Naive thymus-derived CD4-positive, alpha-beta T cell (primary cell): Measurements from ENCODE around the gene SORCS2. TPM values are rescaled to one million over a fixed set of nuclear protein-coding genes. Genes with fewer than 3 reads are reported as not detected.

Source experiments
- ATAC-seq: fragments of 150-1000 bp; cut with Tn5 transposase; 2 replicates; pipeline ENCODE4 v1.10.0; 2021; ENCODE audit warnings: mild to moderate bottlenecking, moderate library complexity
- CTCF ChIA-PET: fragments of 350-600 bp; sonication (Branson Sonifier 250); formaldehyde crosslinking; loops from one replicate; lab custom pipeline; 2021; ENCODE audit warnings: antibody characterized with exemption; lab: Charles Lee
- POLR2A ChIA-PET: fragments of 350-600 bp; sonication (Branson Sonifier 250); formaldehyde crosslinking; loops from one replicate; lab custom pipeline; 2021; ENCODE audit warnings: antibody characterized with exemption, inconsistent platforms; lab: Charles Lee
- DNase-seq, 9 donors: peaks; one replicate each; pipeline versions ENCODE4 v3.0.0 to v3.0.0-alpha.2; 2020 to 2022; ENCODE audit warnings: mixed read lengths in 1 of 9
- H3K27ac ChIP-seq: one replicate; pipeline ENCODE4 v1.7.0; 2013; ENCODE audit warnings: mild to moderate bottlenecking, low read depth, low read length, moderate library complexity
- H3K27me3 ChIP-seq, 2 donors: one replicate each; pipeline ENCODE4 v1.7.0; 2013; ENCODE audit warnings: low read length in 2 of 2, mild to moderate bottlenecking in 2 of 2, moderate library complexity in 2 of 2; ENCODE audit not compliant: control insufficient read depth in 2 of 2, insufficient read depth in 2 of 2
- H3K36me3 ChIP-seq, 3 experiments: 1 replicate in 2 of 3; 2 replicates in 1 of 3; pipeline ENCODE4 v1.7.0; 2013; ENCODE audit warnings: low read length in 3 of 3, mild to moderate bottlenecking in 3 of 3, moderate library complexity in 1 of 3; ENCODE audit not compliant: insufficient read depth in 3 of 3, control insufficient read depth in 2 of 3
- H3K4me1 ChIP-seq, 2 donors: one replicate each; pipeline ENCODE4 v1.7.0; 2013; ENCODE audit warnings: low read length in 2 of 2, mild to moderate bottlenecking in 2 of 2, moderate library complexity in 1 of 2; ENCODE audit not compliant: control insufficient read depth in 2 of 2, insufficient read depth in 2 of 2
- H3K4me3 ChIP-seq: 2 replicates; pipeline ENCODE4 v1.7.0; 2013; ENCODE audit warnings: mild to moderate bottlenecking, low read length
- H3K9me3 ChIP-seq, 3 experiments: 1 replicate in 2 of 3; 2 replicates in 1 of 3; pipeline ENCODE4 v1.7.0; 2013; ENCODE audit warnings: low read length in 3 of 3; ENCODE audit not compliant: control insufficient read depth in 2 of 3
- H3K27ac Mint-ChIP-seq, 9 donors: one replicate each; pipeline ENCODE4 v1.8.0; 2020 to 2022; ENCODE audit warnings: mixed read lengths in 9 of 9, mild to moderate bottlenecking in 8 of 9, moderate library complexity in 5 of 9, inconsistent platforms in 2 of 9
- H3K27me3 Mint-ChIP-seq, 5 donors: one replicate each; pipeline ENCODE4 v1.8.0; 2021 to 2022; ENCODE audit warnings: mixed read lengths in 5 of 5, mild to moderate bottlenecking in 1 of 5
- H3K36me3 Mint-ChIP-seq, 5 donors: one replicate each; pipeline ENCODE4 v1.8.0; 2020 to 2022; ENCODE audit warnings: mixed read lengths in 5 of 5, mild to moderate bottlenecking in 3 of 5, inconsistent platforms in 1 of 5
- H3K4me1 Mint-ChIP-seq, 7 donors: one replicate each; pipeline ENCODE4 v1.8.0; 2020 to 2022; ENCODE audit warnings: mixed read lengths in 7 of 7, mild to moderate bottlenecking in 3 of 7, inconsistent platforms in 1 of 7
- H3K4me3 Mint-ChIP-seq, 10 donors: one replicate each; pipeline ENCODE4 v1.8.0; 2020 to 2022; ENCODE audit warnings: mild to moderate bottlenecking in 10 of 10, mixed read lengths in 10 of 10, moderate library complexity in 6 of 10, inconsistent platforms in 2 of 10
- H3K9me3 Mint-ChIP-seq, 11 donors: one replicate each; pipeline ENCODE4 v1.8.0; 2020 to 2022; ENCODE audit warnings: mixed read lengths in 11 of 11, mild to moderate bottlenecking in 4 of 11, inconsistent platforms in 1 of 11, moderate library complexity in 1 of 11
- intact Hi-C, 2 donors: fragments of 100-400 bp; cut with micrococcal nuclease; formaldehyde crosslinking; loops; one replicate each; pipeline ENCODE4 v1.15.1; 2023
- polyA plus RNA-seq, 2 donors: library from polyadenylated mRNA; unstranded; fragments of 300-500 nt; fragmentation: Illumina TruSeq; gene quantifications; one replicate each; pipeline ENCODE4 v1.2.3, GENCODE V29; 2021
- total RNA-seq, 6 experiments: library from RNA in 5 of 6; stranded (reverse) in 5 of 6; gene quantifications; 1 replicate in 5 of 6; 2 replicates in 1 of 6; pipeline ENCODE4 v1.2.3 and lab custom pipeline; 2021 to 2026

SORCS2 gene
- total and polyA plus RNA-seq, 7 experiments from 2014 or later = 0.10 TPM; not detected in 6

DNA sequence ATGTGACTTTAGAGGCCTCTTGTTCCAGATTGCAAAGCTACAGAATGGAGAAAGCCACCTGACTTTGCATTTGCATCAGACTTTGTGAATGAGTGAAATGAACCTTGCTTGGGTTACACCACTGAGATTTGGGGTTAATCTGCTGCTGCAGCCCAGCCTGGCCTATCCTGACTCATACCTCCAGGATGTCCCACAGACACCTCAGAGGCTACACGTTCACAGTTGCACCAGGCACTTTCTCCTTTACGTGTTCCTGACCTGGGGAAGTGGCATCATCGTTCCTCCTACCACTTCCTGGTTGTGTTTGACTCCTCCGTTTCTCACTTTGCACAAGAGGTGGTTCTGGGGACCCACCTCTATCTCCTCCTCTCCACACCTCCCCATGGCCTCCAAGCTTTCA is 9.2 kb upstream of the SORCS2 start:
- H3K9me3 Mint-ChIP-seq = peaks cover 5 to 21% (median 12%) of the 10 kb centered on the region in 11 donors
- ATAC-seq = no peak
- CTCF ChIA-PET = no interaction called here
- H3K27ac Mint-ChIP-seq = no peak overlapping the region
- Histone ChIP-seq H3K27me3 (no peaks in the 10 kb centered on the region), H3K36me3 (no peaks in the 10 kb centered on the region), H3K27ac (no peak overlapping the region), H3K9me3 (peaks cover 0 to 9% (median 0%) of the 10 kb centered on the region in 3 experiments), H3K4me1 (no peaks in the 10 kb centered on the region), H3K4me3 (no peak overlapping the region)
- peaks cover 0 to 7% (median 4%) of the 10 kb centered on the region in 5 donors for H3K36me3 Mint-ChIP-seq
- peak in 1 of 9 donors; percentile 26 for DNase-seq
- POLR2A ChIA-PET = no interaction called here
- no peak overlapping the region for H3K4me3 Mint-ChIP-seq
- intact Hi-C loops = no loop called here
- peaks cover 0 to 10% (median 0%) of the 10 kb centered on the region in 7 donors for H3K4me1 Mint-ChIP-seq
- peaks cover 3 to 32% (median 15%) of the 10 kb centered on the region in 5 donors for H3K27me3 Mint-ChIP-seq

DNA sequence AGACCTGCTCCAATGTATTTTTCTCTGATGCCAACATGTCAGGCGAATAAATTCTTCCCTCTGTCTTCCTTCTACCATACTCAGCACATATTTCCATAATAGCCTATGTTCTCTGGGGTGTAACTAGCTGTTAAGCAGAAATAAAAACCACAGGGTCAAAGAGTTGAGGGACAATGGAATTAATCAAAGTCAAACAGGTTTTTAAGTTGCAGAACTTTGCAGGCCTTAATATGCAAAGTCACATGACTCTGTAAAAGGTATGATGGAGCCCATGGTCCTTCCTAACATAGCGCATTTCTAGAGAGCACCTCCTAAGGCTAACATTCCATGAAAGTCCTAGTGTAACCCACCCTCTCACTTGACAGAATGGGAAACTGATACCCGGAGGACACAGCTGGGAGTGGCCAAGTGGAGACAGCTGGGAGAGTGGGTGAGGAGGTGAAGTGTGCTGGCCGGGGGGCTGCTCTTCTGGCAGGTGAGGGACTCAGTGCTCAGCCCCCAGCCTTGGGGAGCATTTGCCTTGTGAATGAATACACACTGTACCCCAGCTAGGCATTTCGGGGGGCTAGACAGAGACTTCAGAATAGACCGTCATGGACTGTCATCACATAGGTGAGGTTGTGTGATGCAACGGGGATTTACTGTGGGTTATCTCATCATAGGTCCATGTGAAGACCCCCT is 8.4 kb upstream of the SORCS2 start:
- Histone ChIP-seq H3K9me3 (peaks cover 0 to 7% (median 0%) of the 10 kb centered on the region in 3 experiments), H3K27me3 (no peaks in the 10 kb centered on the region), H3K27ac (no peak overlapping the region), H3K36me3 (no peaks in the 10 kb centered on the region), H3K4me1 (no peaks in the 10 kb centered on the region), H3K4me3 (no peak overlapping the region)
- ChIA-PET CTCF (no interaction called here), POLR2A (no interaction called here)
- intact Hi-C loops = no loop called here
- no peak for DNase-seq
- Mint-ChIP-seq H3K9me3 (peaks cover 5 to 21% (median 12%) of the 10 kb centered on the region in 11 donors), H3K27me3 (peaks cover 10 to 34% (median 16%) of the 10 kb centered on the region in 5 donors), H3K4me1 (peaks cover 0 to 10% (median 0%) of the 10 kb centered on the region in 7 donors), H3K4me3 (no peak overlapping the region), H3K36me3 (peaks cover 0 to 7% (median 4%) of the 10 kb centered on the region in 5 donors), H3K27ac (no peak overlapping the region)
- ATAC-seq = no peak

DNA sequence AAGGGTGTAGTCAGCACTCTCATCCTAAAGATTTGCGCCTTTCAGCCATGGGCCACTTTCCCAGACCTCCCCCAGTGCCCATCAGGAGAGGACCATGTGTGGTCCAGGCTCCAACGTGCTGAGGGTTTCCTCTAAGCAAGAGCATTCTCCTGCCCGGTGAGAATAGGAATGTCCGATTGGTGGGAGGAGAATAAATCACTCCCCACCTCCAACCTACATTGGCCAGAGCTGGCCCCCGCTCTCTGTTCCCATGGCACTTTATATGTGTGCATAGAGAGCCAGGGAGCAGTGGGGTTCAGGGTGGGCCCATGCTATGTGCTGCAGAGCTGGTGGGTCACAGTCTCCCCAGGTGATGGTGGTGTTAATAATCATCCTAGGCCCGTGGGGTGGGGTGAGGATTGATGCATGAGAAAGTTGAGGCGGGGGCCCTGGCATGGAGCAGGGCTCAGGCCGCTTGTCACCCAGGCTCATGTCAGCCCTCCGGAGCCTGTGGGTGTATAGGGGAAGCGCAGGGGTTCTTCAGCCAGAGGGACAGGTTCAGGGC is 6.8 kb upstream of the SORCS2 start:
- Histone ChIP-seq H3K9me3 (no peaks in the 10 kb centered on the region), H3K27me3 (no peaks in the 10 kb centered on the region), H3K27ac (no peak overlapping the region), H3K4me1 (no peaks in the 10 kb centered on the region), H3K36me3 (no peaks in the 10 kb centered on the region), H3K4me3 (no peak overlapping the region)
- H3K9me3 Mint-ChIP-seq = peaks cover 0 to 10% (median 5%) of the 10 kb centered on the region in 11 donors
- ChIA-PET POLR2A (no interaction called here), CTCF (no interaction called here)
- H3K36me3 Mint-ChIP-seq = no peaks in the 10 kb centered on the region
- peaks cover 23 to 44% (median 26%) of the 10 kb centered on the region in 5 donors for H3K27me3 Mint-ChIP-seq
- H3K4me3 Mint-ChIP-seq = no peak overlapping the region
- ATAC-seq = no peak
- intact Hi-C loops = no loop called here
- no peak for DNase-seq
- peaks cover 0 to 10% (median 0%) of the 10 kb centered on the region in 7 donors for H3K4me1 Mint-ChIP-seq
- H3K27ac Mint-ChIP-seq = no peak overlapping the region

DNA sequence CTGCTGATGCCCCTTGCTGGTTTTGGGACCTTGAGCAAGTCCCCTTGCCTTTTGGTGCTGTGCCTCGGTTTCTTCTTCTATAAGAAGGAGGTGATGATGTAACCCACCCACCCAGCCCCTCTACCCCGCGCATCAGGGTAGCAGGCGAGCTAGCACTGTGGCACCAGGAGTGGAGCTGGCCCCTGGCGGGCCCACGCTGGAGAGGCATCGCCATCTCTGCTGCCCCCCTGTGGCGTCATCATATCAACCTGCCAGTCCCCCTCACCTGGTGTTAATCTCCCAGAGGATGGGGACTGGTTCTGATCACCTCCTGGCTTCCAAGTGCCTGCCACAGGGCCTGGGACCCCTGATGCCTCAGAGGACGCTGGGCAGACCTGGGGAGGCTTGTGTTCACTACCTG is 6.3 kb upstream of the SORCS2 start:
- CTCF ChIA-PET = no interaction called here

DNA sequence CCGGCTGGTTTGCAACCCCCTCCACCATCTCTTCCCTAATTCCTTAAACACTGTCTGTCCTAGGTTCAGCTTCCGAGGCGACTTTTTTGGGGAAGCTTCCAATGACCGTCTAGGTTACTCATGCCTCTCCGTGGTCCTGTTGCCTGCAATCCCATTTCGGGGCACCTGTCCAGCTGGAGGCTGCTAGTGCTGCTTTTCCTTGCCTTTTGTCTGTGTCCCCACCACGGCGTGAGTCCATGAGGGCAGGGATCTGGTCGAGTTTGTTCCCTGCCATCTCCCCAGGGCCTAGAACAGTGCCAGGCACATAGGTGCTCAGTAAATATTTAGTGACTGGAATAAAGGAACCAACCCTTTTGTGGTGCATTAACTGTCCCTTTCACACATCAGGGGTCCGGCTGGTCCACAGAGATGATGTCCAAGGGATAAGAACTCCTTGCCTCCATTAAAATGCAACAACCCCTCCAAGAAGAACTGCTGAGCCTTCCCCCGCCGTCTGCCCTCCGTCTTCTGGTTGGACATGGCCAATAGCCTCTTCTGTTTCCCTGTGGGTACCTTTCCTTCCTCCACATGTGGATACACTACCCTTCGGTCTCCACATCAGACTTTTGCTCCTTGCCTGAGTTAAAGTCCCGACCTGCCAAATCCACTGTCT is 5.7 kb upstream of the SORCS2 start:
- Histone ChIP-seq H3K4me3 (no peak overlapping the region), H3K27ac (no peak overlapping the region), H3K27me3 (no peaks in the 10 kb centered on the region), H3K9me3 (no peaks in the 10 kb centered on the region), H3K4me1 (no peaks in the 10 kb centered on the region), H3K36me3 (no peaks in the 10 kb centered on the region)
- ChIA-PET POLR2A (no interaction called here), CTCF (no interaction called here)
- Mint-ChIP-seq H3K9me3 (peaks cover 0 to 10% (median 5%) of the 10 kb centered on the region in 11 donors), H3K4me1 (peaks cover 0 to 10% (median 0%) of the 10 kb centered on the region in 7 donors), H3K4me3 (no peak overlapping the region), H3K27me3 (peaks cover 28 to 42% (median 31%) of the 10 kb centered on the region in 5 donors), H3K36me3 (no peaks in the 10 kb centered on the region), H3K27ac (no peak overlapping the region)
- DNase-seq = no peak
- no peak for ATAC-seq
- intact Hi-C loops = no loop called here

More for the DNA sequence above, 6.3 kb upstream of the SORCS2 start:
- intact Hi-C loops = no loop called here
- H3K4me1 Mint-ChIP-seq = peaks cover 0 to 10% (median 0%) of the 10 kb centered on the region in 7 donors
- no peak for ATAC-seq
- no peaks in the 10 kb centered on the region for H3K36me3 Mint-ChIP-seq
- no peak for DNase-seq
- POLR2A ChIA-PET = no interaction called here
- no peaks in the 10 kb centered on the region for H3K27me3 ChIP-seq
- H3K36me3 ChIP-seq = no peaks in the 10 kb centered on the region
- no peaks in the 10 kb centered on the region for H3K9me3 ChIP-seq
- peaks cover 28 to 45% (median 30%) of the 10 kb centered on the region in 5 donors for H3K27me3 Mint-ChIP-seq
- H3K27ac ChIP-seq = no peak overlapping the region
- no peak overlapping the region for H3K4me3 Mint-ChIP-seq
- no peak overlapping the region for H3K4me3 ChIP-seq
- no peaks in the 10 kb centered on the region for H3K4me1 ChIP-seq
- no peak overlapping the region for H3K27ac Mint-ChIP-seq
- H3K9me3 Mint-ChIP-seq = peaks cover 0 to 10% (median 5%) of the 10 kb centered on the region in 11 donors

DNA sequence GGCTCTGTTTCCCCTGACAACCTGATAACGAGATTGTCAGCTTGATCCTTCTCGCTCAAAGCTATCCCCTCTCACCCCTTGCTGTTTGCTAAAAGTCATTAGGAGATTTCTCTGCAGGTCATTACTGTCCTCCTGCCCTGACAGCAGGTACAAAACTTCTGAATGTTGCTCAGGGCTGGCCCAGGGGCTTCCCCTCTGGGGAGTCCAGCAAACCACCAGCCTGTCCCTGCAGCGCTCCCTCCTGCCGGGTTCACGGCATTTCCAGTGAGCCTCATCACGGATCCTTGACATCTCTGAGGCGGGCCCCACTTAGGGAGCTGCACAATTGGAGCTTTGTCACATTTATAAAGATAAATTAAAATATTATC is 5.2 kb upstream of the SORCS2 start:
- intact Hi-C loops = no loop called here
- ATAC-seq (no peak), DNase-seq (no peak)
- H3K4me1 Mint-ChIP-seq = peaks cover 0 to 10% (median 0%) of the 10 kb centered on the region in 7 donors
- Histone ChIP-seq H3K9me3 (no peaks in the 10 kb centered on the region), H3K36me3 (no peaks in the 10 kb centered on the region), H3K27me3 (peaks cover 0 to 3% of the 10 kb centered on the region in 2 donors), H3K4me1 (no peaks in the 10 kb centered on the region), H3K4me3 (no peak overlapping the region), H3K27ac (no peak overlapping the region)
- H3K36me3 Mint-ChIP-seq = no peaks in the 10 kb centered on the region
- ChIA-PET POLR2A (no interaction called here), CTCF (no interaction called here)
- H3K9me3 Mint-ChIP-seq = peaks cover 0 to 8% (median 5%) of the 10 kb centered on the region in 11 donors
- H3K4me3 Mint-ChIP-seq = no peak overlapping the region
- no peak overlapping the region for H3K27ac Mint-ChIP-seq
- peaks cover 30 to 46% (median 36%) of the 10 kb centered on the region in 5 donors for H3K27me3 Mint-ChIP-seq
